SJCRH30 (cell line): ENCODE data around the gene SLC3A2. TPM values are rescaled to one million over a fixed set of nuclear protein-coding genes. Genes with fewer than 3 reads are reported as not detected.
A peak's percentile ranks its signal among the peaks of the same experiment; 100 is the strongest.
"Not testable (repeated sequence)": the region's sequence is repeated elsewhere in the genome, so short reads cannot be mapped to it uniquely, and the experiment has no call there.

ENCODE experiments used
- DNase-seq, 2 experiments: peaks; one replicate each; pipeline ENCODE4 v3.0.0-alpha.2; 2015 to 2020
- H3K27ac ChIP-seq: fragments of 250-450 bp; sonication (Bioruptor Pico); 2 replicates; pipeline ENCODE4 v1.5.1; 2020; ENCODE audit warnings: mild to moderate bottlenecking, moderate library complexity
- H3K27me3 ChIP-seq: fragments of 250-450 bp; sonication (Bioruptor Pico); 2 replicates; pipeline ENCODE4 v1.5.1; 2020; ENCODE audit warnings: mild to moderate bottlenecking, moderate library complexity
- H3K36me3 ChIP-seq: fragments of 250-450 bp; sonication (Bioruptor Pico); 2 replicates; pipeline ENCODE4 v1.5.1; 2020; ENCODE audit warnings: mild to moderate bottlenecking, moderate library complexity
- H3K4me1 ChIP-seq: fragments of 250-450 bp; sonication (Bioruptor Pico); 2 replicates; pipeline ENCODE4 v1.5.1; 2020; ENCODE audit warnings: mild to moderate bottlenecking, moderate library complexity
- H3K4me3 ChIP-seq: fragments of 250-450 bp; sonication (Bioruptor Pico); 2 replicates; pipeline ENCODE4 v1.5.1; 2020; ENCODE audit warnings: mild to moderate bottlenecking, moderate library complexity
- H3K9me3 ChIP-seq: fragments of 250-450 bp; sonication (Bioruptor Pico); replicated peaks from 2 replicates; pipeline ENCODE4 v1.5.1; 2020; ENCODE audit warnings: mild to moderate bottlenecking, moderate library complexity
- total RNA-seq: library from RNA; depleted of rRNA; stranded (reverse); fragments of >200 nt; shearing (Covaris generic); gene quantifications from 2 replicates; pipeline ENCODE4 v1.2.3, GENCODE V29; 2014

The SLC3A2 gene
- total RNA-seq, 1 experiment from 2014 or later: 109 TPM

DNA sequence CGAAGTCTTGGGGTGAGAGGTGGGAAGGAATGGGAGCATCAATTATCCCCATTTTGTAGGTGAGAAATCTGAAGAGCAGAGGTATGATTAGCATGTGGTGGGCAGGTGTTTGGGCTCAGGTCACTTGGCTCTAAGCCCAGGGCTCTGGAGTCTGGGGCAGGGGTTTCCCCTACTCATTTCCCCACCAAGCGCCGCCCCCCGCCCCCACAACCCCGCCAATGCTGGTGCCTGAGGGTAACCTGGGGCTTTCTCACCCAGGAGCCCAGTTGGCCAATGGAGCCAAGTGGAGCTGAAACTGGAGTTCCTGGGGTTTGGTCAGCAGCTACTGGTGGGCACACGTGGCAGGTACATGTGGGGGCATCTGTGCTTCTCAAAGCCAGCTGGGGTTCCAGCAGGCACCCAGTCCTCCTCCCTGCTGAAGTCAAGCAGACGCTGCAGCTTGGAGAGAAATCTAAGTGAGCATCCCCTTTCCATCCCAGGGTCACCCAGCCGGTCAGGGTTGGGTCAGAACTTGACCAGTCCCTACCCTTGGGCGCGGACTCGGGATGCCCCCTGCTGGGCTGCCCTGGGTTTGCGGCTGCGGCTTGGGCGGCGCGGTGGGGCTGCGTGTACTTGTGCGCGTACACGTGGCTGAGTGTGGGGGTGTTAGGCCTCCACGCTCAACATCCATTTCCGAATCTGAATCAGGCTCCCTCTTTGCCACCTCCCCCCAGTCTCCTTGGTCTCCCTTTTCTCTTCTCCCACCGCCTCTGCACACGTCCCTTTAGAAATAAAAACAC lies 42.1 kb downstream of the SLC3A2 start:
- Histone ChIP-seq H3K27ac (no peak overlapping the region), H3K4me1 (no peaks in the 10 kb centered on the region), H3K4me3 (no peak overlapping the region), H3K36me3 (no peaks in the 10 kb centered on the region), H3K9me3 (no peaks in the 10 kb centered on the region), H3K27me3 (peaks cover 6% of the 10 kb centered on the region; the same call in 1 of the 2 replicates)
- no peak for DNase-seq

DNA sequence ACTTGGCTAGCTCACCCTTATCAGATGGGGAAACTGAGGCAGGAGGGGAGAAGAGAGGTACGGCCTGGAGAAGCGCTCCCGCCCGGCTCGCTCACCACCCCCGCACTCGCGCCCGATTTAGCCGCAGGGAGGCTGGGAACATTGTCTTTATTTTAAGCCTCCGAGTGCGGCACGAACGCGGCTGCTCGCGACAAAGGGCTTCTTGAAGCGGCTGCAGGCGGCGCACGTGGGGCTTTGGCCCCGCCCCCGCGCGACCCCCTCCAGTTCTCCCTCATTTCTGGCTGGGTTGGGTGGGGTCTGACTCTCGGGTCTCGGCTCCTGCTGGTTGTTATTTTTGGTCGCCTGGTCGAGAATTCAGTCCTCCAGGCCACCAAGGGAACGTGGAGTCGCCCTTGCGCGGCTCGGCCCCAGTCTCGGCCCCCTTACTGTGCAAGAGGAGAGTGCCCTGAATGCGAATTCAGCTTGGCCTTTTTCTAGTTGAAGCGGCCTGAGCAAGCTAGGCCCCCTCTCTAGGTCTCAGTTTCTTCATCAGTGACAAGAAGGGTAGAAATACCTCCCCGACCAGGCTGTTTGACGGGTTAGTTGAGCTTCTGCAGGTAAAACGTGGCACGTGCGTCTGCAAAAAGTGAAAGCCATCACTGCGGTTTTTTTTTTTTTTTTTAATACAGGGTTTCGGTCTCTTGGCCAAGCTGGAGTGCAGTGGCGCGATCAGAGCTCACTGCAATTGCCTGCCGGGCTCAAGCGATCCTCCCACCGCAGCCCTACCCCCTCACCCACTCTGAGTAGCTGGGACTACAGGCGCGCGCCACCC lies 43.1 kb downstream of the SLC3A2 start:
- no peak for DNase-seq
- no peaks in the 10 kb centered on the region for H3K4me1 ChIP-seq
- no peaks in the 10 kb centered on the region for H3K9me3 ChIP-seq
- no peaks in the 10 kb centered on the region for H3K36me3 ChIP-seq
- peaks cover 6% of the 10 kb centered on the region; the same call in 1 of the 2 replicates for H3K27me3 ChIP-seq
- H3K4me3 ChIP-seq: no peak overlapping the region
- H3K27ac ChIP-seq: no peak overlapping the region

DNA sequence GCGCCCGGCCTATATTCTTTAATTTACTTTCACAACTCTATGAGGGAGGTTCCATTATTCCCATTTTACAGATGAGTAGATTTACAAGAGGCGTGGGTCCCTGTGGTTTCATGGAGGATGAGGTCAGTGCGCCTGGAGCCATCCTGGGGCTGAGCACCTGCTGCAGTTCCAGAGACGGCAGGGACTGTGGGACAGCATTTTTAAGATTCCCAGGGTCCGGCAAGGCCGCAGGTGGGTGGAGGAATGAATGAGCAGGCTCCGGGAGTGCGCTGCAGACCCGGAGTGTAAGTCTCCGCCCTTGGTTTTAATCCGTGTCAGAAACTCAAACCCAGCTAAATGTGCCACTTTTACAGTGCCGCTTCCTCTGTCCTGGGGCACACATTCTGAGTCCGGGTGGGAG lies 44.6 kb downstream of the SLC3A2 start:
- no peaks in the 10 kb centered on the region for H3K4me1 ChIP-seq
- peaks cover 6% of the 10 kb centered on the region; the same call in 1 of the 2 replicates for H3K27me3 ChIP-seq
- peak; percentile 28 to 41 for DNase-seq

DNA sequence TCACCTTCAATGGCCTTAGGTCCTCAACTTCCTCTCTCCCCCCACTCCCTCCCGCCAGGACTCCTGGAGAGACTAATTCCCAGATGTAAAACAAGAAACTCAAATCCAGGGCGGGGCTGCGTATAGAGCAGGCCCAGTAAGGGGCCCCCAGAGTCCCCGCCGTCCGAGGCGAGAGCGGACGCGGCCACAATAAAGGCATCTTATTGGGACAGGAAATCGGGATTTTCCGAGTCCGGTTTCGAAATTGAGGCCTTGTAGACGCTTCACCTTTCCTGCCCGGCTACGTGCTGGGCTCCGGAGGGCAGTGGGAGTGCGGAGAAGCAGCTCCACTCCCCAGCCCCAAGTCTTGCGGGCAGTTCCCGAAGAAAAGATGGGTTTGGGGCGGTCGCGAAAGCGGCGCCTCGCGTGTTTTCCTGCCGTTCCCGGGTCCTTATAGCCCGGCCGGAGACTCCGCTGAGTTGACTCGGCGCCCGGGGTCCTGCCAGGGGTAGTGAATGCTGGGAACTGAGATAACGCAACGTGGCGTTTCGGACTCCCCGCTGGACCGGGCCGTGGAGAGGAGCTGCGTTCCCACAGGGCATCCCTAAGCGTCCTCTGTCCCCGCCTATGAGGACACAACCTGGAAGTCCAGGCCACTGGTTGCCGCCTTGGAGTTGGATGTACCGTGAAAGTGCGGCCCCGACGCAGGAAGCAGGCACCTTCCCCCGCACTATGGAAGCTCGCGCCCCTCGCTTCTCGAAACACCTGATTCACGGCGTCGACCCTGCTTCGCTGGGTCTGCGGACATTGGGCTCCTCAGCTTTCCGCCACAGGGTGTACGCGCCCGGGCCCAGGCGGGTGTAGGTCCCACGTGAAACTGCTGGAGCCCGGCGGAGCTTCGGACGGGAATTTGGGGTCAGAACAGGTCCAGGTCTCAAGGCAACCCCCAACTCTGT lies 45.3 kb downstream of the SLC3A2 start:
- no peak for DNase-seq
- Histone ChIP-seq H3K36me3 (no peaks in the 10 kb centered on the region), H3K27ac (no peak overlapping the region), H3K4me3 (no peak overlapping the region), H3K27me3 (peaks cover 3% of the 10 kb centered on the region; the same call in 1 of the 2 replicates), H3K4me1 (no peaks in the 10 kb centered on the region), H3K9me3 (no peaks in the 10 kb centered on the region)

More for the DNA sequence above, 44.6 kb downstream of the SLC3A2 start:
- no peaks in the 10 kb centered on the region for H3K36me3 ChIP-seq
- H3K27ac ChIP-seq: no peak overlapping the region
- H3K4me3 ChIP-seq: no peak overlapping the region
- no peaks in the 10 kb centered on the region for H3K9me3 ChIP-seq

DNA sequence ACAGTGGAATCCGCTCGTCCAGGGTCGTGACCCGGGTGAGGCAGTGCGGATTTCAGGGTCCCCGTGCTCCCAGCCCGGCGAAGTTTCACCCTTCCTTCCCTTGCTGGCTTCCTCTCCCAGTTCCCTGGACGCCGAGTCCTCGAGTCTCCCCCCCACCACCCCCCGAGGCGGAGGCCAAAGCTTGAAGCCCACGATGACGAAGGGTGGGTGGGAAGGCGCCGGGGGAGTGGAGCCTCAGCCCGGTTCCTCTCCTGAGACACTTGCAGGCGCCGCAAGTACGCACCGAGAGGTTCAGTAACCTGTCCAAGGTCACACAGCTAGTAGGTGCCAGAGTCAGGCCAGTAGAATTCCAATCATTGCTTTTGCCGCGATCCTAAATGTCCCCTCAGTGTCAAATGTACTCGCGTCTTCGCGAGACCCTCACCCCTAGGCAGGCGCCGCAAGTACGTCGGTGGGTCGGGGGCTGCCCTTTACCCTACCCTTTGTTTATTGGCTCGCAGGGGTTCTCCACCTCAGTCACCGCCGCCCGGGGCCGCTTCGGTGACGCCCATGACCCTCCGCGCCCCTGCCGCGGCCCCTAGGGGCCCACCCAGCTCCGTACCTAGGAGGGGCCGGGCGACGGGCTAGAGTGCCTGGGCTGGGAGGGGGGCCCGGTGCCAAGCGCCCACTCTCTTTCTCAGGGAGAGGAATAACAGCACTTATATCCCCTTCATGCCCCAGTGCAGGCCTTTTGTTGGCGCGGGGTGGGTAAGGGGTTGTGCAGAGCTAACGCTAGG lies 46.2 kb downstream of the SLC3A2 start:
- no peaks in the 10 kb centered on the region for H3K36me3 ChIP-seq
- no peaks in the 10 kb centered on the region for H3K27me3 ChIP-seq
- H3K4me3 ChIP-seq: no peak overlapping the region
- no peak overlapping the region for H3K27ac ChIP-seq
- no peaks in the 10 kb centered on the region for H3K4me1 ChIP-seq
- H3K9me3 ChIP-seq: no peaks in the 10 kb centered on the region
- no peak for DNase-seq

DNA sequence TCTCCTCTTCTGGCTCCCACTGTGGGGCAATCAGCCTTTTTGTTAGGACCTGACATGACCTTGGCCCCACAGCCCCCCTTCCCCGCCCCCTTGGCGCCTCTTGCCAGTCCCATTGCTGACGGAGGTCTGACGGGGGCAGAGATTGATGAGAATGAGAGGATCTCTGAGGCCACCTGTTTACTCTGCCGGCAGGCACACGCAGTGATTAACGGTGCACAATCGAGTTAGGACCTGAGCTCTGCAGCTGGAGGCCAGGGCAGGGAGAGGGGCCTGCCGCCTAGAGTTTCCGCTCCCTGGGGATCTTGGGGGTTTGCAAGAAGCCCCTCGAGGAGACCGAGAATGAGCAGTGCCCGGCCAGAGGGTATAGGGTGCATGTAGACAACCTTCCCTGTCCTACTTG lies 47.3 kb downstream of the SLC3A2 start:
- H3K36me3 ChIP-seq: no peaks in the 10 kb centered on the region
- H3K27ac ChIP-seq: no peak overlapping the region
- no peaks in the 10 kb centered on the region for H3K9me3 ChIP-seq
- H3K4me1 ChIP-seq: no peaks in the 10 kb centered on the region
- no peak overlapping the region for H3K4me3 ChIP-seq
- H3K27me3 ChIP-seq: no peaks in the 10 kb centered on the region
- no peak for DNase-seq

DNA sequence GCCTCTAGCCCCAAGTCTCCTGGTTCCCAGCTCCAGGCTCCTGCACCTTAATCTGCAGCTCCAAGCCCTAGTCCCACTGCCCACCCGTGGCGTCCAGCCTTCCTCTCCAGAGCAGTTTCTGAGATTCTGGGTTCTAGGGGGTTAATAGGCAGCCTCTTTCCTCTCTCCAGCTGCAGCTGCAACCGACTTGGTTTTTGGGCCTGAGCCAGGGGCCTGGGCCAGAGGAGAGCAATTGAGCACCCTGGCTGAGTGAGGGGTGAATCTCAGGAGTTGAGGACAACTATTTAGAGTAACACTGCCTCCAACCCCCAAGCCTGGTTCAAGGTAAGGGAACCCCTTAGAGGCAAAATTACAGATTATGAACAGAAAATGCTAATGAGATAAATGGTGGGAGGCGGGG lies 49.5 kb downstream of the SLC3A2 start:
- Histone ChIP-seq H3K4me3 (no peak overlapping the region), H3K9me3 (no peaks in the 10 kb centered on the region), H3K36me3 (no peaks in the 10 kb centered on the region), H3K27me3 (no peaks in the 10 kb centered on the region), H3K4me1 (no peaks in the 10 kb centered on the region), H3K27ac (no peak overlapping the region)
- peak in 1 of 2 experiments; percentile 21 for DNase-seq

DNA sequence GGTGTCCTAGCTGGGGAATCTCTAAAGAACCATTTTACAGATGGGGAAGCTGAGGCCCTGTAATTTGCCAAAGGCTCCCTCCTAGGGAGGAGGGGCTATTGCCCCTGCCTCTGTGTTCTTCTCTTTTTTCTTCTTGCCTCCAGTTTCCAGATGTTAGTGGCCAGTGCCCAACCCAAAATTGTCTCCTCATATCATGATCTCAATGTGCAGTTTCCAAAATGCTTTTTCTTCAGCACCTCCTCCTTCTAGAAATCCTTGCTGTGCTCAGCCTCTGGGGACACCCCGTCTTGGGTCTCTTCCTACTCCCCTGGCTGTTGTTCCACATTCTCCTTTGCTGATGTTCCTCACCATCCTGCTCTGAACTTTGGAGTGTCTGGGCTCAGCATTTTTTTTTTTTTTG lies 50.0 kb downstream of the SLC3A2 start:
- H3K9me3 ChIP-seq: no peaks in the 10 kb centered on the region
- no peaks in the 10 kb centered on the region for H3K4me1 ChIP-seq
- no peak for DNase-seq
- H3K27me3 ChIP-seq: no peaks in the 10 kb centered on the region
- H3K27ac ChIP-seq: no peak overlapping the region
- no peak overlapping the region for H3K4me3 ChIP-seq
- H3K36me3 ChIP-seq: no peaks in the 10 kb centered on the region

DNA sequence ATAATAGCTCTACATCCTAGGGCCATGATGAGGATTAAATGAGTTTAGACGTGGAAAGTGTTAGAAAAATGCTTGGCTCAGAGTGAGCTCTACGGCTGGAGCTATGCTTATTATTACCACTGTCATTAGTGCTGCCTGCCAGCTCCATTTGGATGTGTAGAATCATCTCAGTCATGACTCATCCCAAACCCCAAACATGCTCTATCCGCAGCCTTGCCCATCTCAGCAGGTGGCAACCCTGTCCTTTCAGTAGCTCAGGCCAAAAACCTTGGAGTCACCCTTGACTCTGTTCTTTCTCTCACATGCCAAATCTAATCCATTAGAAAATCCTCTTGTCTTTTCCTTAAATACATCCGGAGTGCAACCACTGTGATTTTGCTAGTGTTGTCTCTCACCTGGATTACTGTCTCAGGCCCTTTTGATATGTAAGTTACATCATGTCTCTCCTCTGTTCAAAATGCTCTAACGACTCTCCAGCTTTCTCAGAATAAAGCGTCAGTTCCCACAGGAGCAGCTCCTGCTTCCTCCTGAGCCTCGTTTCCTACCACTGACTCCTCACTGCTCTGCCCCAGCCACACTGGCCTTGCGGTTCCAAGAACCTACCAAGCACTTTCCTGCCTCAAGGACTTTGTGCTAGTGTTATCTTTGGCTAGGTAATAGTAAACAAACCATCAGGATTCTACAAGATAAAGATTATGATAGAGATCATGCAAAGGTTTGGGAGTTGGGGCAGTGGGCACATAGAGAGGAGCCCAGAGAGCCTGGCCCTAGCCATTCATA lies 51.0 kb downstream of the SLC3A2 start:
- Histone ChIP-seq H3K9me3 (no peaks in the 10 kb centered on the region), H3K27ac (no peak overlapping the region), H3K4me3 (no peak overlapping the region), H3K36me3 (no peaks in the 10 kb centered on the region), H3K27me3 (no peaks in the 10 kb centered on the region), H3K4me1 (no peaks in the 10 kb centered on the region)
- peak; percentile 36 to 44 for DNase-seq

DNA sequence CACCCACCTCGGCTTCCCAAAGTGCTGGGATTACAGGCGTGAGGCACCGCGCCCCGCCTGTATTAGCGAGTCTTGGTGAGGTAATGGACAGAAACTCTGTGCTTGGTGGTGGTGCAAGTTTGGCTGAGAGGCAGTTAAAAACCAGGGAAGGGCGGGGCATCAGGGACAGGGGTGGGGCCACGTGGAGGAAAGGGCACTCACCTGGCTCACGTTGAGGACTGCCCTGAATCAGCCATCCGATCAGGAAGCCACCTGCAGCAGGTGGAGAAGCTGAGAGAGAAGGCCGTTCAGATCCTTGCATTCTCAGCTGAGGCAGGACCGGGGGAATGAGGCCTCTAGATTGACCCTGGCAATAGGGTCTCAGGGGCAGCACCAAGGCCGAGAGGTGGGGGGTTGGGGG lies 52.6 kb downstream of the SLC3A2 start:
- Histone ChIP-seq H3K4me3 (no peak overlapping the region), H3K4me1 (no peaks in the 10 kb centered on the region), H3K36me3 (no peaks in the 10 kb centered on the region), H3K9me3 (no peaks in the 10 kb centered on the region), H3K27ac (no peak overlapping the region), H3K27me3 (no peaks in the 10 kb centered on the region)
- DNase-seq: no peak

DNA sequence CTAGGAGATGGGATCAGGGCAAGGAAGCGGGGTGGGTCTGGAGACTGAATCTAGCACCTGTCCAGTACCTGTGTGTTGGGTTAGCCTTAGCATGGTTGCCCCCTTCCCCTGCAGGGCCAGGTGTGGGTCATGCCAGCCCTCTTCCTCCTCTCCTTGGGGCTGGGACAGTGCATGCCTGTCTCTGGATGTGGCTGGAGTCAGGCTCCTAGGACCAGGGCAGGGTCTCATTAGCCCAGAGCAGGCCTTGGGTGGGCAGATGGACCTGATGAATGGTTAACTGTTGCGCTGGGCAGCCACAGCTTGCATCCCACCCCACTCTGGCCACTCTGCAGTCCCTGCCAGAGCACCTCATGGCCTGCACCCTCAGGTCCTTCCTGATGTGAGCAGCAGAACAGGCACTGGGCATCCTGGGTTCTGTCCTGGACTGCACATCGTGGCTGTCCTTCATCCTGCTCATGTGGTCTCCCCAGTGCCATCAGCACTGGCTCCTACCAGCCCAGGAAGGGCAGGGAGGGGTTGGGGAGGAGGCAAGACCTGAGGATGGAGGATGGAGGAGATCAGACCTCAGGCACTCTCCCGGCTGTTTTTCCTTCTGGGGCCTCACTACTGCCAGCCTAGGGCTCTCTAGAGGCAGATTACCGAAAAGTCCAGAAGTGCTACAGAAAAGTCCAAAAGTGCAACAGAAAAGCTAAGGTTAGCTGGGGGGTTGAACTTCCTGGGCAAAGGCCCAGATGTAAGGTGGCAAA lies 53.2 kb downstream of the SLC3A2 start:
- no peak overlapping the region for H3K4me3 ChIP-seq
- H3K9me3 ChIP-seq: no peaks in the 10 kb centered on the region
- H3K27ac ChIP-seq: no peak overlapping the region
- no peaks in the 10 kb centered on the region for H3K4me1 ChIP-seq
- H3K36me3 ChIP-seq: no peaks in the 10 kb centered on the region
- DNase-seq: no peak
- H3K27me3 ChIP-seq: no peaks in the 10 kb centered on the region

DNA sequence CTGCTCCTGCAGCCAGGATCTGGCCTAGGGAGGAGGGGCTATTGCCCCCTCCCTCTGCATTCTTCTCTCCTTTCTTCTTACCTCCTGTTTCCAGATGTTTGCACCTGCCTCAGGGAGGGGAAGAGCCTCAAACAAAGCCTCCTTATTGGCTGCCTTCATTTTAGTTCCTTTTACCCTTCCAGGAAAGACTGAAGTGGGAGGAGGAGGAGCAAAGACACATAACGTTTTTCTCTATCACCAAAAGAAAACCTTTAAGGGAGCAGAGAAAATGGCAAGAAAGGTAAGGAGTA lies 53.7 kb downstream of the SLC3A2 start:
- Histone ChIP-seq H3K9me3 (no peaks in the 10 kb centered on the region), H3K27ac (no peak overlapping the region), H3K36me3 (no peaks in the 10 kb centered on the region), H3K4me3 (no peak overlapping the region), H3K27me3 (no peaks in the 10 kb centered on the region), H3K4me1 (no peaks in the 10 kb centered on the region)
- DNase-seq: no peak

DNA sequence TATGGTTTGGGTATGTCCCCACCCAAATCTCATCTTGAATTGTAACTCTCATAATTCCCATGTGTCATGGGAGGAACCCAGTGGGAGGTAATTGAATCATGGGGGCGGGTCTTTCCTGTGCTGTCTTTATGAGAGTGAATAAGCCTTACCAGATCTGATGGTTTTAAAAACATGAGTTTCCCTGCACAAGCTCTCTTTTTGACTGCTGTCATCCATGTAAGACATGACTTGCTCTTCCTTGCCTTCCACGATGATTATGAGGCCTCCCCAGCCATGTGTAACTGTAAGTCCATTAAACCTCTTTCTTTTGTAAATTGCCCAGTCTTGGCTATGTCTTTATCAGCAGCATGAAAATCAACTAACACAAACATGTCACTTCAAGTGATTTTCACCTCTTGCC lies 56.8 kb downstream of the SLC3A2 start:
- H3K27ac ChIP-seq, H3K36me3 ChIP-seq, H3K9me3 ChIP-seq, H3K4me3 ChIP-seq, H3K27me3 ChIP-seq, H3K4me1 ChIP-seq, DNase-seq: not testable (repeated sequence)
